Esophagus muscularis mucosa (tissue), 4 donors: ENCODE measurements around the gene TRERF1. TPM values are rescaled to one million over a fixed set of nuclear protein-coding genes. Genes with fewer than 3 reads are reported as not detected.

Experiments
- DNase-seq: peaks from one replicate; pipeline ENCODE4 v3.0.0-alpha.2; 2017; ENCODE audit errors: extremely low spot score
- H3K27ac ChIP-seq, 4 donors: fragments of 200-600 bp; sonication (generic); replicated peaks in 1 of 4; 1 replicate in 3 of 4; 2 replicates in 1 of 4; pipeline ENCODE4 v1.5.1; 2016 to 2019; ENCODE audit warnings: mild to moderate bottlenecking in 1 of 4
- H3K27me3 ChIP-seq, 4 donors: fragments of 200-600 bp; sonication (generic); one replicate each; pipeline versions ENCODE4 v1.5.1 to v1.6.0; 2016 to 2019
- H3K36me3 ChIP-seq, 4 donors: fragments of 200-600 bp; sonication (generic); one replicate each; pipeline ENCODE4 v1.5.1; 2016 to 2019
- H3K4me1 ChIP-seq, 4 donors: fragments of 200-600 bp; sonication (generic); one replicate each; pipeline ENCODE4 v1.5.1; 2016 to 2019
- H3K4me3 ChIP-seq, 4 donors: fragments of 200-600 bp; sonication (generic); 1 replicate in 2 of 4; 2 replicates in 2 of 4; pipeline ENCODE4 v1.5.1; 2016 to 2019; ENCODE audit warnings: mild to moderate bottlenecking in 4 of 4, moderate library complexity in 1 of 4
- H3K9me3 ChIP-seq, 4 donors: fragments of 200-600 bp; sonication (generic); 1 replicate in 3 of 4; 2 replicates in 1 of 4; pipeline ENCODE4 v1.5.1; 2016 to 2019
- CTCF ChIP-seq, 3 experiments: fragments of 200-600 bp in 2 of 3; fragments of 450-650 bp in 1 of 3; sonication (generic) in 2 of 3; IDR thresholded peaks; one replicate each; pipeline ENCODE4 v1.5.1; 2017 to 2019; ENCODE audit warnings: antibody characterized with exemption in 3 of 3, mild to moderate bottlenecking in 2 of 3, moderate library complexity in 1 of 3
- EP300 ChIP-seq: sonication (generic); formaldehyde crosslinking; IDR thresholded peaks from one replicate; pipeline ENCODE4 v1.6.1; 2017; ENCODE audit warnings: antibody characterized with exemption
- POLR2A ChIP-seq: fragments of 450-650 bp; IDR thresholded peaks from one replicate; pipeline ENCODE4 v1.6.1; 2017; ENCODE audit warnings: antibody characterized with exemption, moderate library complexity, mild to moderate bottlenecking, low read depth
- POLR2AphosphoS5 ChIP-seq, 2 donors: sonication (generic); formaldehyde crosslinking; IDR thresholded peaks; one replicate each; pipeline ENCODE4 v1.6.1; 2017; ENCODE audit warnings: antibody characterized with exemption in 2 of 2
- WGBS: methylation state at CpG from one replicate; pipeline ENCODE4 v1.1.5; 2018; 5-methylcytosine and 5-hydroxymethylcytosine counted together
- intact Hi-C: fragments of 100-400 bp; cut with DNase I; formaldehyde crosslinking; loops from one replicate; pipeline ENCODE4 v1.15.1; 2023
- total RNA-seq, 4 donors: library from RNA; depleted of rRNA; stranded (reverse); fragments of >200 nt; gene quantifications; one replicate each; pipeline versions ENCODE4 v1.1.0 to v1.2.1, GENCODE V29; 2016

The TRERF1 gene
- total RNA-seq, 4 donors from 2014 or later = 4.6 to 8.6 (median 6.4) TPM

GRCh38 chr6:42259286-42259685 is 192.4 kb downstream of the TRERF1 start:
- no peak for DNase-seq
- intact Hi-C loops = no loop called here
- TF ChIP-seq EP300 (no peak), POLR2AphosphoS5 (IDR thresholded peaks at IDR 0.05) (no peak), CTCF (IDR thresholded peaks at IDR 0.05) (no peak)
- Histone ChIP-seq H3K36me3 (peaks cover 7 to 54% (median 25%) of the 10 kb centered on the region in 4 donors), H3K4me1 (peaks cover 14 to 23% (median 19%) of the 10 kb centered on the region in 4 donors), H3K27me3 (no peaks in the 10 kb centered on the region), H3K27ac (peak overlapping the region in 1 of 4 donors; percentile 28), H3K9me3 (no peaks in the 10 kb centered on the region), H3K4me3 (no peak overlapping the region)
- WGBS = 94% methylated on average over 28 of the region's 31 CpGs

- no peak overlapping the region for H3K4me3 ChIP-seq
- DNase-seq = no peak
- no peak overlapping the region for H3K27ac ChIP-seq
- H3K36me3 ChIP-seq = peaks cover 12 to 64% (median 33%) of the 10 kb centered on the region in 4 donors
- peaks cover 13 to 22% (median 17%) of the 10 kb centered on the region in 4 donors for H3K4me1 ChIP-seq
- 85% methylated on average over 3 of the region's 3 CpGs for WGBS
- no peaks in the 10 kb centered on the region for H3K27me3 ChIP-seq
- intact Hi-C loops = no loop called here
- no peak for TF ChIP-seq CTCF (IDR thresholded peaks at IDR 0.05)
- TF ChIP-seq EP300 = no peak
- no peak for TF ChIP-seq POLR2A
- no peak for TF ChIP-seq POLR2AphosphoS5 (IDR thresholded peaks at IDR 0.05)
- no peaks in the 10 kb centered on the region for H3K9me3 ChIP-seq
These were observed 194.1 kb downstream of the TRERF1 start for GRCh38 chr6:42257614-42258013.

- peaks cover 12 to 64% (median 33%) of the 10 kb centered on the region in 4 donors for H3K36me3 ChIP-seq
- H3K4me1 ChIP-seq = peaks cover 18 to 28% (median 23%) of the 10 kb centered on the region in 4 donors
- WGBS = 67% methylated on average over 3 of the region's 3 CpGs
- no peak for DNase-seq
- H3K27ac ChIP-seq = no peak overlapping the region
- intact Hi-C loops = no loop called here
- TF ChIP-seq CTCF (IDR thresholded peaks at IDR 0.05) (no peak), POLR2A (no peak)
- no peaks in the 10 kb centered on the region for H3K9me3 ChIP-seq
- H3K4me3 ChIP-seq = no peak overlapping the region
- H3K27me3 ChIP-seq = no peaks in the 10 kb centered on the region
These were observed 194.7 kb downstream of the TRERF1 start for GRCh38 chr6:42257063-42257462.

GRCh38 chr6:42255050-42255449 is 196.7 kb downstream of the TRERF1 start:
- no peak for DNase-seq
- intact Hi-C loops = no loop called here
- no peak overlapping the region for H3K27ac ChIP-seq
- peaks cover 12 to 64% (median 33%) of the 10 kb centered on the region in 4 donors for H3K36me3 ChIP-seq
- H3K9me3 ChIP-seq = no peaks in the 10 kb centered on the region
- no peak for TF ChIP-seq CTCF (IDR thresholded peaks at IDR 0.05)
- TF ChIP-seq EP300 = no peak
- no peak for TF ChIP-seq POLR2A
- TF ChIP-seq POLR2AphosphoS5 (IDR thresholded peaks at IDR 0.05) = no peak
- peaks cover 13 to 27% (median 17%) of the 10 kb centered on the region in 4 donors for H3K4me1 ChIP-seq
- WGBS = 82% methylated on average over 5 of the region's 5 CpGs
- no peak overlapping the region for H3K4me3 ChIP-seq
- H3K27me3 ChIP-seq = no peaks in the 10 kb centered on the region

GRCh38 chr6:42254505-42254904 is 197.2 kb downstream of the TRERF1 start:
- DNase-seq = no peak
- no peaks in the 10 kb centered on the region for H3K27me3 ChIP-seq
- no peak overlapping the region for H3K4me3 ChIP-seq
- no peaks in the 10 kb centered on the region for H3K9me3 ChIP-seq
- no peak overlapping the region for H3K27ac ChIP-seq
- peaks cover 12 to 66% (median 33%) of the 10 kb centered on the region in 4 donors for H3K36me3 ChIP-seq
- intact Hi-C loops = no loop called here
- 96% methylated on average over 6 of the region's 9 CpGs for WGBS
- TF ChIP-seq EP300 (no peak), POLR2AphosphoS5 (IDR thresholded peaks at IDR 0.05) (no peak), CTCF (IDR thresholded peaks at IDR 0.05) (no peak), POLR2A (no peak)
- peaks cover 12 to 30% (median 17%) of the 10 kb centered on the region in 4 donors for H3K4me1 ChIP-seq
